Activated T-cell treated with anti-CD3 and anti-CD28 coated beads, Interleukin-2, amount 50 U/mL, for 4 hours (primary cell): Measurements from ENCODE around the gene C9orf85. TPM values are rescaled to one million over a fixed set of nuclear protein-coding genes. Genes with fewer than 3 reads are reported as not detected.
"Not testable (repeated sequence)": the region's sequence is repeated elsewhere in the genome, so short reads cannot be mapped to it uniquely, and the experiment has no call there.

Experiments
- ATAC-seq, 2 donors: fragments of 200-7000 bp; cut with Tn5 transposase; one replicate each; pipeline ENCODE4 v1.10.0; 2021
- DNase-seq: peaks from one replicate; pipeline ENCODE4 v3.0.0-alpha.2; 2020
- H3K27me3 Mint-ChIP-seq: one replicate; pipeline ENCODE4 v1.8.0; 2021; ENCODE audit warnings: low read depth, mixed read lengths
- H3K36me3 Mint-ChIP-seq: one replicate; pipeline ENCODE4 v1.8.0; 2022; ENCODE audit warnings: mixed read lengths; ENCODE audit not compliant: insufficient read depth
- H3K4me1 Mint-ChIP-seq: one replicate; pipeline ENCODE4 v1.8.0; 2021; ENCODE audit warnings: low read depth, mixed read lengths
- H3K4me3 Mint-ChIP-seq: one replicate; pipeline ENCODE4 v1.8.0; 2021; ENCODE audit warnings: mild to moderate bottlenecking, moderate library complexity, mixed read lengths
- H3K9me3 Mint-ChIP-seq: one replicate; pipeline ENCODE4 v1.8.0; 2021; ENCODE audit warnings: mixed read lengths
- total RNA-seq, 3 donors: library from RNA; stranded (reverse); gene quantifications; one replicate each; pipeline ENCODE4 v1.2.1, GENCODE V29; 2021

Gene C9orf85
- total RNA-seq, 3 donors from 2014 or later = 9.0 to 11.4 (median 9.1) TPM

DNA sequence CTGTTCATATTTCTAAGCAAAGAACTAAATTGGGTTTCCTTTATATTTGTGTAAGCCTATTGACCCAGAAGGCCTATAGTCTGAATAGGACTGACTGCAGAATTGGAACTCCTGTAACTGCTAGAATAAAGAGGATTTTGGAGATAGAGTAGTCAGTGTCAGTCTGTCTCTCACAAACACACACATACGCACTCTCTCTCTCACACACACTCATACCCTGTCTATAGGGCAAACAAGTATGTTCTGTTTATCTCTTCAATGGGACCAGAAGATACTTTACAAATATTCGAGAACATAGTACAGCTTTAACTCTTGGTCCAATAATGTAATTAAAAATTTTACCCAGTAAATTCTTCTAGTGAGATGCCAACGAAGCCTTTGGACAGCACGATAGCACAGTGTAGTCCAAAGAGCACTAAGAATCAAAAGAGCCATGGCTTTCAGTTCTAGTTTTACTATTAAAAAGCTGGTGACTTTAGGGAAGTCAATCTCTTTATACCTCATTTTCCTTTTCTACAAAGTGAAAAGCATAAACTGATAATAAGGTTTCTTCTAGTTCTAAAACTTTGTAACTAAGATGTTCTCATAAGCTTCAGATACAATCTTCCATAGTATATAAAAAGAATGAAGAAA is 19.8 kb upstream of the C9orf85 start:
- ATAC-seq = no peak
- H3K9me3 Mint-ChIP-seq = no peaks in the 10 kb centered on the region
- peaks cover 52% of the 10 kb centered on the region for H3K4me1 Mint-ChIP-seq
- H3K27me3 Mint-ChIP-seq = no peaks in the 10 kb centered on the region
- no peaks in the 10 kb centered on the region for H3K36me3 Mint-ChIP-seq
- H3K4me3 Mint-ChIP-seq = no peak overlapping the region
- no peak for DNase-seq

DNA sequence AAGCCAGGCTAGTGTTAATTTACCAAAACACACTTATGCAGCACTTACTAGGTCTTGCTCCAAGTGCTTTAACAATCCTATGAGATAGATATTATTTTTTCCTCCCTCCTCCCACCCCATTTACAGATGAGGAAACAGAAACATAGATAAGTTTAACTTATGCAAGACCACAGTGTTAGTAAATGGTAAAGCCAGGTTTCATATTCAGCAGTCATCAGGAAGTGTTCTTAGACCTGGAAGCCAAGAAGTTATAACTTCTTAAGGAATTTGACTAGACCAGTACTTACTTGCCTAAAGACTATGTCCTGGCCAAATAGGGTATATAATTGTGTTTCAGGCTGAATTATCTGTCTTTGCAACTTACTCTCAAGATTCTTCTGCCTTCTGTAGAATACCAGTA is 16.3 kb upstream of the C9orf85 start:
- ATAC-seq (peak in 1 of 2 donors; percentile 40), DNase-seq (no peak)
- Mint-ChIP-seq H3K27me3 (no peaks in the 10 kb centered on the region), H3K9me3 (no peaks in the 10 kb centered on the region), H3K4me1 (peaks cover 66% of the 10 kb centered on the region), H3K4me3 (no peak overlapping the region), H3K36me3 (no peaks in the 10 kb centered on the region)

DNA sequence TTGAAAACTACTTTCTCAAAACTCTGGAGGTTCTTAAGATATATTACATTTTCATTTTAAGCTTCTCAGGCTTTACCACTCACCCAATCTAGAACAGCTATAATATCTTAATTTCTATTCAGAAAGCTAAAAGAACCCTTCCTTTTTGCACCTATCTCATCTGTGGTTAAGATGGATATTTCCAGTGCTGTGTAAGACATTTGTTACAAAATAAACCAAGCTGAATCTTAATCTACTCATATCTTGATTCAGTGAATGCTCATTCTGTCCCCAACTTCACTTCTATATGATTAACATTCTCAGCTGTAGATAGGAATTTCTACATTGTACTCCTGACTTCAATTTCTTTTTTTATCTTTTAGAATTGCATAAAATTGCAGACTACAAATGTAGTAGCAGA is 15.5 kb upstream of the C9orf85 start:
- ATAC-seq (peak in 1 of 2 donors; percentile 26), DNase-seq (no peak)
- H3K4me1 Mint-ChIP-seq = peaks cover 66% of the 10 kb centered on the region
- no peaks in the 10 kb centered on the region for H3K27me3 Mint-ChIP-seq
- no peaks in the 10 kb centered on the region for H3K9me3 Mint-ChIP-seq
- no peaks in the 10 kb centered on the region for H3K36me3 Mint-ChIP-seq
- no peak overlapping the region for H3K4me3 Mint-ChIP-seq

GRCh38 chr9:71896761-71897160 is 14.7 kb upstream of the C9orf85 start:
- Mint-ChIP-seq H3K4me1 (peaks cover 65% of the 10 kb centered on the region), H3K9me3 (no peaks in the 10 kb centered on the region), H3K36me3 (no peaks in the 10 kb centered on the region), H3K4me3 (no peak overlapping the region), H3K27me3 (no peaks in the 10 kb centered on the region)
- DNase-seq (no peak), ATAC-seq (no peak)

GRCh38 chr9:71897577-71897976 is 13.9 kb upstream of the C9orf85 start:
- peaks cover 73% of the 10 kb centered on the region for H3K4me1 Mint-ChIP-seq
- peak; percentile 38 to 64 for ATAC-seq
- DNase-seq = no peak
- H3K36me3 Mint-ChIP-seq = no peaks in the 10 kb centered on the region
- peak overlapping the region; percentile 11 for H3K4me3 Mint-ChIP-seq
- no peaks in the 10 kb centered on the region for H3K9me3 Mint-ChIP-seq
- no peaks in the 10 kb centered on the region for H3K27me3 Mint-ChIP-seq

DNA sequence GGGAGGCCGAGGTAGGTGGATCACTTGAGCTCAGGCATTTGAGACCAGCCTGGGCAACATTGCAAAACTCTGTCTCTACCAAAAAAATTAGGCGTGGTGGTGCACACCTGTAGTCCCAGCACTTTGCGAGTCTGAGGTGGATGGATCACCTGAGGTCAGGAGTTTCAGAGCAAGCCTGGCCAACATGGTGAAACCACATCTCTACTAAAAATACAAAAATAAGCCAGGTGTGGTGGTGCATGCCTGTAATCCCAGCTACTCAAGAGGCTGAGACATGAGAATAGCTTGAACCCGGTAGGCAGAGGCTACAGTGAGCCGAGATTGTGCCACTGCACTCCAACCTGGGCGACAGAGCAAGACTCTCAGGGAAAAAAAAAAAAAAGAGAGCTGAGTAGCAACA is 12.7 kb upstream of the C9orf85 start:
- ATAC-seq, H3K36me3 Mint-ChIP-seq, H3K9me3 Mint-ChIP-seq, H3K27me3 Mint-ChIP-seq, H3K4me3 Mint-ChIP-seq, DNase-seq: not testable (repeated sequence)
- H3K4me1 Mint-ChIP-seq = peaks cover 74% of the 10 kb centered on the region

- H3K9me3 Mint-ChIP-seq = no peaks in the 10 kb centered on the region
- no peaks in the 10 kb centered on the region for H3K27me3 Mint-ChIP-seq
- no peak overlapping the region for H3K4me3 Mint-ChIP-seq
- peaks cover 61% of the 10 kb centered on the region for H3K4me1 Mint-ChIP-seq
- no peak for DNase-seq
- ATAC-seq = no peak
- peaks cover 6% of the 10 kb centered on the region for H3K36me3 Mint-ChIP-seq
Observed at GRCh38 chr9:71901695-71902597, 9.5 kb upstream of the C9orf85 start.

- Mint-ChIP-seq H3K27me3 (no peaks in the 10 kb centered on the region), H3K4me3 (no peak overlapping the region), H3K9me3 (no peaks in the 10 kb centered on the region), H3K4me1 (peaks cover 55% of the 10 kb centered on the region), H3K36me3 (peaks cover 6% of the 10 kb centered on the region)
- ATAC-seq (no peak), DNase-seq (no peak)
Observed at GRCh38 chr9:71904076-71904475, 7.4 kb upstream of the C9orf85 start.

GRCh38 chr9:71908825-71909224 is 2.6 kb upstream of the C9orf85 start:
- Mint-ChIP-seq H3K27me3 (no peaks in the 10 kb centered on the region), H3K36me3 (peaks cover 6% of the 10 kb centered on the region), H3K9me3 (no peaks in the 10 kb centered on the region), H3K4me1 (peaks cover 54% of the 10 kb centered on the region), H3K4me3 (peak overlapping the region; percentile 100)
- DNase-seq = no peak
- ATAC-seq = no peak

GRCh38 chr9:71909887-71910649 is 1.4 kb upstream of the C9orf85 start:
- H3K4me1 Mint-ChIP-seq = peaks cover 55% of the 10 kb centered on the region
- ATAC-seq (peak; percentile 3 to 4), DNase-seq (peak; percentile 7)
- no peaks in the 10 kb centered on the region for H3K9me3 Mint-ChIP-seq
- H3K27me3 Mint-ChIP-seq = no peaks in the 10 kb centered on the region
- H3K4me3 Mint-ChIP-seq = peak overlapping the region; percentile 100
- H3K36me3 Mint-ChIP-seq = peaks cover 1% of the 10 kb centered on the region

DNA sequence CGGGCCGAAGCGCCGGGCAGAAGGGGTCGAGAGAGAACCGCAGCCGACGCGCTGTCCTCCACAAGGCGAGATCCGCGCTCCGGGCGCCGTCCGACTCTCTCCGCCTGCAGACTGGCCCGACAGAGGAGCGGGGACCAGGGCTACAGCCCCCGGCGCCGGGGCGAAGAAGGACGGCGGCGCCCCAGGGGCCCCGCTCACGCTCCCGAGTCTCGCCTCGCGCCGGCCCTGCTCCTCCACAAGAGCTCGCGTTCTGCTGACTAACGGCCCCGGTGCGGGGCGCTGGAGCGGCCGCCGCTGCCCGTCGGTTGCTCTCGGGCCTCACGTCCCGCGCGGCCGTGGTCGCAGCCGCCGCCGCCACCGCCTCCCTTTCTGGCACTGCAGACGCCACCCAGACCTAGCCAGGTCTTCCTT is 784 bp upstream of the C9orf85 start:
- ATAC-seq (peak; percentile 9 to 10), DNase-seq (no peak)
- no peaks in the 10 kb centered on the region for H3K9me3 Mint-ChIP-seq
- peaks cover 58% of the 10 kb centered on the region for H3K4me1 Mint-ChIP-seq
- H3K27me3 Mint-ChIP-seq = no peaks in the 10 kb centered on the region
- no peaks in the 10 kb centered on the region for H3K36me3 Mint-ChIP-seq
- peak overlapping the region; percentile 100 for H3K4me3 Mint-ChIP-seq

GRCh38 chr9:71911908-71912335 is 483 bp downstream of the C9orf85 start:
- ATAC-seq (no peak), DNase-seq (no peak)
- Mint-ChIP-seq H3K9me3 (no peaks in the 10 kb centered on the region), H3K4me1 (peaks cover 61% of the 10 kb centered on the region), H3K36me3 (no peaks in the 10 kb centered on the region), H3K4me3 (peak overlapping the region; percentile 100), H3K27me3 (no peaks in the 10 kb centered on the region)

DNA sequence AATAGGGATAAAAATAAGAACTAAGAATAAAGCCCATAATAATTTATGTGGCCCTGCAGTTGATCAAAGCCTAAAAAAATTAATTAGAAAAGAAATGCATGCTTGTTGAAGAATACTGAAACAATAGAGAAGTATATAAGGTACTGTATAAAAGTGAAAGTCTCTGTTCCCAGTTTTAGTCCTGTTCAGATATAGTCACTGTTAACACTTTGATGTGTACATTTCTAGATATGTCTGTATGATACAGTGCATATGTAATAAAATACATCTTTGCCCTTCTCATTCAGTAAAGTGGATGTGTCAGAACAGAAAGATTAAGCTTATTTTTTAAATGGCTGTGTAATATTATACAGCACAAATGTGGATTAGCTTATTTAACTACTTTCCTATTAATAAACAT is 4.1 kb downstream of the C9orf85 start:
- H3K4me1 Mint-ChIP-seq = peaks cover 45% of the 10 kb centered on the region
- no peak for ATAC-seq
- DNase-seq = no peak
- H3K9me3 Mint-ChIP-seq = no peaks in the 10 kb centered on the region
- H3K4me3 Mint-ChIP-seq = no peak overlapping the region
- peaks cover 16% of the 10 kb centered on the region for H3K36me3 Mint-ChIP-seq
- H3K27me3 Mint-ChIP-seq = no peaks in the 10 kb centered on the region

DNA sequence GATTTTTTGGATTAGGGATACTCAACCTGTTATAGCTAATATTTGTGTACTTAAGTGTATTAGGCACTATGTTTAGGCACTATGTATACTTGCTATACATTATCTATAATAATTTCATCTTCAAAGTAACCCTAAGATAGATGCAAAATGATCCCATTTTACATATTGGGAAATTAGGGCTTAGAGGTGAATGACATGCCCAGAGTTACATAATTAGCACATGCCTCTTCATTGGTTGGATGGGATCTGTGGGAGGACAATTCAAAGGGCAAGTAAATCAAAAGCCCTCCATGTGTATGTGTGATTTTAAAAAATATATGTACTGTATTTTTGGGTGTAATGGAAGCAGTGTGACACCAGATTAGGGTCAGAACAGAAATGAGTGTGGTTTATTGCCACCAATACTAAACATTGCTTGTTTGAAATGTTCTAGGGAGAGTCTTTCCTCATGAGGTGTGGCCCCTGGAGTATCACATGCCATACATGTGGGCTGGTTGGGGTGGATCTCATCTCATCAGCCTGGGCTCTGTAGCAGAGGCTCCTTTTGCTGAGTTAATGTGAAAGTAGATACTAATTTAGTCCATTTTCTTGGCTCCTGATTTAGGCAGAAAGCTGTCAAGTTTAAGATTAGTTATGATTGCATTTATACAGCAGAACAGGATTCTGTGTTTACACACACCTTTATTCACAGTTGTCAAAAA is 5.5 kb downstream of the C9orf85 start:
- peak; percentile 78 to 79 for ATAC-seq
- Mint-ChIP-seq H3K27me3 (no peaks in the 10 kb centered on the region), H3K36me3 (peaks cover 16% of the 10 kb centered on the region), H3K4me1 (peaks cover 42% of the 10 kb centered on the region), H3K4me3 (no peak overlapping the region), H3K9me3 (no peaks in the 10 kb centered on the region)
- no peak for DNase-seq
